ENCODE measurements around the gene EEF1AKMT4. TPM values are rescaled to one million over a fixed set of nuclear protein-coding genes. Genes with fewer than 3 reads are reported as not detected.

EEF1AKMT4 gene
- total and polyA plus RNA-seq, 10 of the 15 experiments (the other 5 are each of a cell fraction or from before 2014, with no cell fraction given) = 7.5 to 26.8 (median 18.3) TPM

GRCh38 chr3:184299488-184300377 is 50.3 kb downstream of the EEF1AKMT4 start:
- FAIRE-seq (no peak), DNase-seq (ENCODE audit: low read depth, low spot score) (no peak), ATAC-seq (no peak; the same call in 2 of the 3 replicates)
- H3K4me2 ChIP-seq (ENCODE audit: control insufficient read depth, insufficient read depth) = peak overlapping the region; percentile 96
- BruUV-seq (replicated peaks) = TSS peak; percentile 66
- H3K27ac ChIP-seq (ENCODE audit: control insufficient read depth, insufficient read depth) = peak overlapping the region; percentile 66
- intact Hi-C loops (cut with micrococcal nuclease; ENCODE audit: unreplicated experiment) = loop anchor here (2.0 to 5.0 kb wide), 3 partner anchors 15 to 125 kb away; partner anchors contain the start of genes AP2M1 and EIF4G1
- RAD21 ChIA-PET (ENCODE audit: unreplicated experiment) = no interaction called here
- in situ Hi-C loops (cut with MboI) = no loop called here
- CTCF ChIA-PET = interaction anchor here (0.6 kb wide), 1 partner anchor 46 kb away, joined by 3 read pairs; no protein-coding TSS in a partner anchor
- H2AFZ ChIP-seq (ENCODE audit: control insufficient read depth, low read depth, low read length) = peak overlapping the region; percentile 64
- H3K36me3 ChIP-seq (ENCODE audit: control insufficient read depth in 2 of 2, insufficient read depth in 2 of 2, low read length in 1 of 2) = peaks cover 18 to 19% of the 10 kb centered on the region in 2 experiments; a peak in 3 of 4 replicates
- no peaks in the 10 kb centered on the region for H3K9me3 ChIP-seq (replicated peaks; ENCODE audit: control insufficient read depth, insufficient read depth, low read length)
- 17% methylated on average over 29 of the region's 29 CpGs for WGBS (ENCODE audit: insufficient coverage, insufficient replicate concordance, low lambda C conversion rate, missing lambda C conversion rate)
- H3K4me3 ChIP-seq = peak overlapping the region; percentile 88
- no peaks in the 10 kb centered on the region for H3K27me3 ChIP-seq (replicated peaks in 1 of 2; ENCODE audit: control insufficient read depth in 2 of 2, insufficient read depth in 2 of 2, low read length in 1 of 2)
- SMC1A ChIA-PET (ENCODE audit: uncharacterized antibody, unreplicated experiment) = no interaction called here
- POLR2A ChIA-PET = interaction anchor here (0.9 to 1.5 kb wide), 3 partner anchors 14 to 114 kb away, joined by 3 read pairs; partner anchors contain the start of genes ABCF3 and FAM131A
- no peak for TF ChIP-seq RFX5 (IDR thresholded peaks at IDR 0.05; ENCODE audit: low read depth, low read length)
- 0 out of 2 replicates have a peak, but pooled peaks have one; percentile 16 for TF ChIP-seq TCF12 (IDR thresholded peaks at IDR 0.05; ENCODE audit: low read depth, low read length)
- TF ChIP-seq HDGF (IDR thresholded peaks at IDR 0.05) = 0 out of 2 replicates have a peak, but pooled peaks have one; percentile 43
- H4K20me1 ChIP-seq (ENCODE audit: control insufficient read depth, insufficient read depth) = no peaks in the 10 kb centered on the region
- H3K9ac ChIP-seq (ENCODE audit: control insufficient read depth, insufficient read depth, low read length) = peak overlapping the region; percentile 91
- peaks cover 20% of the 10 kb centered on the region for H3K79me2 ChIP-seq (ENCODE audit: control insufficient read depth, insufficient read depth, low read length)
- peaks cover 3% of the 10 kb centered on the region for H3K4me1 ChIP-seq (ENCODE audit: control insufficient read depth, insufficient read depth, low read length)

- FAIRE-seq (no peak), ATAC-seq (no peak), DNase-seq (ENCODE audit: low read depth, low spot score) (no peak)
- Histone ChIP-seq H3K9me3 (replicated peaks; ENCODE audit: control insufficient read depth, insufficient read depth, low read length) (no peaks in the 10 kb centered on the region), H3K36me3 (ENCODE audit: control insufficient read depth in 2 of 2, insufficient read depth in 2 of 2, low read length in 1 of 2) (peaks cover 18 to 24% of the 10 kb centered on the region in 2 experiments), H2AFZ (ENCODE audit: control insufficient read depth, low read depth, low read length) (no peak overlapping the region), H3K4me3 (peak overlapping the region; percentile 88; the same call in 1 of the 2 replicates), H4K20me1 (ENCODE audit: control insufficient read depth, insufficient read depth) (no peaks in the 10 kb centered on the region), H3K9ac (ENCODE audit: control insufficient read depth, insufficient read depth, low read length) (peak overlapping the region; percentile 91), H3K27ac (ENCODE audit: control insufficient read depth, insufficient read depth) (no peak overlapping the region), H3K4me1 (ENCODE audit: control insufficient read depth, insufficient read depth, low read length) (peaks cover 3% of the 10 kb centered on the region), H3K27me3 (replicated peaks in 1 of 2; ENCODE audit: control insufficient read depth in 2 of 2, insufficient read depth in 2 of 2, low read length in 1 of 2) (no peaks in the 10 kb centered on the region), H3K79me2 (ENCODE audit: control insufficient read depth, insufficient read depth, low read length) (peaks cover 20% of the 10 kb centered on the region), H3K4me2 (ENCODE audit: control insufficient read depth, insufficient read depth) (peak overlapping the region; percentile 96)
- 84% methylated on average over 3 of the region's 3 CpGs for WGBS (ENCODE audit: insufficient coverage, insufficient replicate concordance, low lambda C conversion rate, missing lambda C conversion rate)
- in situ Hi-C loops (cut with MboI) (no loop called here), intact Hi-C loops (cut with micrococcal nuclease; ENCODE audit: unreplicated experiment) (no loop called here)
- POLR2A ChIA-PET = interaction anchor here (1.5 kb wide), 1 partner anchor 13 kb away, joined by 3 read pairs; no protein-coding TSS in a partner anchor
- SMC1A ChIA-PET (ENCODE audit: uncharacterized antibody, unreplicated experiment) = no interaction called here
- no TSS peak for BruUV-seq (replicated peaks)
- CTCF ChIA-PET = interaction anchor here (1.1 kb wide), 1 partner anchor 11 kb away, joined by 6 read pairs; no protein-coding TSS in a partner anchor
- RAD21 ChIA-PET (ENCODE audit: unreplicated experiment) = no interaction called here
- TF ChIP-seq CEBPB (IDR thresholded peaks at IDR 0.05; ENCODE audit: borderline replicate concordance in 1 of 2, low read depth in 2 of 2, low read length in 2 of 2) (no peak), MTA3 (IDR thresholded peaks at IDR 0.05; ENCODE audit: borderline replicate concordance, low read length) (no peak), SREBF1 (IDR thresholded peaks at IDR 0.05; ENCODE audit: low read length) (no peak), YBX1 (IDR thresholded peaks at IDR 0.05) (no peak), WRNIP1 (IDR thresholded peaks at IDR 0.05; ENCODE audit: borderline replicate concordance, low read depth, low read length) (no peak), KAT2A (conservative IDR thresholded peaks at IDR 0.05; ENCODE audit: control insufficient read depth, low read depth, low read length) (no peak), CEBPZ (IDR thresholded peaks at IDR 0.05; ENCODE audit: low read depth, low read length) (no peak)
Measured at GRCh38 chr3:184300378-184300720, 50.9 kb downstream of the EEF1AKMT4 start.
